IPS-NIHi11 (cell line): ENCODE measurements around the gene CPEB1.
"Not testable (repeated sequence)": the region's sequence is repeated elsewhere in the genome, so short reads cannot be mapped to it uniquely, and the experiment has no call there.

Source experiments
- DNase-seq: peaks from one replicate; pipeline ENCODE4 v3.0.0; 2012; ENCODE audit warnings: mixed read lengths, low spot score

Gene CPEB1

DNA sequence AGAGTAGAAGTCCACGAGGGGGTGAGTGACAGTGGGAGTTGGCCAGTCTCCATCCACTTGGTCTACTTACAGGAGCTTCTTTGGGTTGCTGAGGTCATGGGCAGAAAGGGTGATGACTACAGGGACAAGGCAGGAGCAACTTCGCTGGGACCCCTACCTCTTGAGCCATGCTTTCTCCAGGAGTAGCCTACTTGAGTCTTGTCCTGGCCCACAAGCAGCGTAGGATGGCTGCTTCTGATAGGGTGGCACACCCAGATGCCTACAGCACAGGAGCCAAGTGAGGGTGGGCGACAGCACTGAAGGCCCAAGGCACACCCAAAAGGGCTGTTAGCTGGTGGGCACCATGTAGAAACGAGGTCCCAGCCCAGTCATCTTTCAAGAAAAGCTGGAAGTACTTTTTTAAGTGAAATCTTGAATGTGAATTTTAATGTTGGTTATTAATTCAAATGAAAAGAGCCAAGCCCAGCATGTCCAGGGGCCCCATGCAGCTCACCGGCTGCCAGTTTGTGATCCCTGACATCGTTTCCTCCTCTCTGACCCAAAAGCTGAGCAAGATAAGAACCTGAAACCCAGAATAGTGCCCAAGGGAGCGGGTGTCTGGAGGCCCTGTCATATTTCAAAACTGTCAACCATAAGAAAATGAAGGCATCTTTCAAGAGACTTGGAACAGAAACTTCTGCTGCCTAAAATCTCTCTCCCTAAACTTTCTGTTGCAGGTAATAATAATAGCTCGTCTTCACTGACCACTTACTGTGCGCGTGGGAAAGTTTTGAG is 2.2 kb upstream of the CPEB1 start:
- DNase-seq, result no peak

DNA sequence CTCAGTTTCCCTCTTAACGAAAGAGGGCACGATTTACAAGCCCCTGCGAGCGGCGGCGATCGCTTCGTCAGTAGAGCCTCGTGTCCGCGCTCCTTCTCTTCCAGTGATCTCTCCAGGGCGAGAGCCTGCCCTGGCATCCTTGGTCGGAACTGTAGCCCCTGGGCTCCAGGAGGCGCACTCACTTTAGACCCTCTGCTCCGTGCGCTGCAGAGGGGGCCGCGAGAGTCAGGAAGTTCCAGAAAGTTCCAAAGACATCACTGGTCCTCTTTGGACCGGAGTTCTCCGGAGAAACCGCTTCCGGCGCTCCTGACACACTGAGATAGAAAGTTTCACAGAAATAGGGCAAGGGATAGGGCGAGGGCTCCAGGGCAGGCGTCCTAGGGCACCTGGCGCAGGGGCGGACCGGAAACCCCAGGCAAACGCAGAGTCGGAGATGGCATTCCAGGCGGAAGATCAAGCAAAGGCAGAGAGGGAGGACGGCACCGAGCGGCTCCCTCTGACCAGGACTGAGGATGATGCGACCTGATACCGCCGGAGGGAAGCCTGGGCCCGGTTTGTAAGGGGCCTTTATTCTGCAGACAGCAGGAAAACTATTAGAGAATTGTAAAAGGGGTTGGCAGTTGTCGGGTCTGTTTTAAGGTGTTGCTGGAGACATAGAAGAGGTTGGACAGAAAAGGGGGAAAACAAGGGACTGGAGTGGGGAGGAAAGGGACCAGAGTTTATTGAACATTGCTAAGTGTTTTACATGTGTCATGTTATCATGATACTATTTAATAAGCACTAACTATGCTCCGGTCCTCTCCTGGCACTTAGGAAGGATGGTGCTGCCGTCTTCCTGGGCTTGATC is 1.3 kb upstream of the CPEB1 start:
- peak; percentile 58 for DNase-seq

DNA sequence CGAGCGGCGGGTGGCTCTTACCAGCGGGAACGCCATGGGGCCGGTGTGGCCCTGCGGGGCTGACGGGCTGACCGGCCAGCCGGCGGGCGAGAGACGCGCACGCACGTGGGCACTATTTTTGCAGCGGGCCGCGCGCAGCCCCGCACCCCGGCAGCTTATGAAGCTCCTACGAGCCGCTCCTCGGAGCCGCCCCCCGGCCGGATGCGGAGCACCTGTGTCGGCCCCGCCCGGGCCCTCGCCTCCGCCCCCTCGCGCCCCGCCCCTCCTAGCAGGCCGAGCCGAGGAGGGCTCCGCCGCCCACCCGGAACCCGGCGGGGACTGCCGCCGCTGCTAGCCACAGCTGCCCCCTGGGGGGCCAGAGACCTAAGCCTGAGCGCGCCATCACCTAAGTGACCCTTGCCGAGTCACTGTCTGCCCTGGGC is 683 bp upstream of the CPEB1 start:
- DNase-seq, result peak; percentile 80

DNA sequence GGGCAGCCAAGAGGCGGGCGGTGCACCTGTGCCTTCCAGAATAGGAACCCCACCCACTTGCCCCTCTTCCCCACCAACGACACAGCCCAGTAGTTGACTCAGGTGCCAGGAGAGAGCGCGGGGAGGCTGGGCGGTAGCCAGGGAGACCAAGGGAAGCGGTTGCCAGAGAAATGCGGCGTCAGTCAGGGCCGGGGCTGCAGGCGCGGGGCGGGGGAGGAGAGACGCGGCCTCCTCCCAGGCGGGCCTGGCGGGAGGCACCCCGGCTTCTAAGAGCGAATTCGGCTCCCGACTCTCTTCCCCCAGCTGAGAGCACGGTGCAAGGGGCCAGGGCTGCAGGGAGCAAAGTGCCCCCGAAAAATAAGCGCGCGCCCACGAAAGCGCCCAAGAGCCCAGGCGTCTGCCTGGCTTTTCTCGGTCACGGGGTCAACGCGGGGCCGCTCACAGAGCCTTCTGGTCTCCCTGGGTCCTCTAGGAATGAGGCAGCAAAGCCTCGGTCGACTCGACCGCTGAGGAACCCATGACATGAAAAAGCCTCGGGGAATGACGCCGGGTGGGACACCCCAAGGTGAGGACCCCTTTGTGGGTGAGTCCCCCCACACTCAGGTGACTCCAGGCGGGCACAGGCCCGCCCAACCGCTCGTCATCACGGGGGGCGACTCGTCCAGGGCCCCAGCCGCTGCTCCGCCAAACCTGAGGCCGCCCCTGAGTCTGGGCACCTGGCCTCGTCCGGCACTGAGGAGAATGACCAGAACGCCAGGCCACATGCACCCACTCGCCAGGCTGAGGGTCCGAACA is 716 bp downstream of the CPEB1 start:
- DNase-seq, result peak; percentile 74

DNA sequence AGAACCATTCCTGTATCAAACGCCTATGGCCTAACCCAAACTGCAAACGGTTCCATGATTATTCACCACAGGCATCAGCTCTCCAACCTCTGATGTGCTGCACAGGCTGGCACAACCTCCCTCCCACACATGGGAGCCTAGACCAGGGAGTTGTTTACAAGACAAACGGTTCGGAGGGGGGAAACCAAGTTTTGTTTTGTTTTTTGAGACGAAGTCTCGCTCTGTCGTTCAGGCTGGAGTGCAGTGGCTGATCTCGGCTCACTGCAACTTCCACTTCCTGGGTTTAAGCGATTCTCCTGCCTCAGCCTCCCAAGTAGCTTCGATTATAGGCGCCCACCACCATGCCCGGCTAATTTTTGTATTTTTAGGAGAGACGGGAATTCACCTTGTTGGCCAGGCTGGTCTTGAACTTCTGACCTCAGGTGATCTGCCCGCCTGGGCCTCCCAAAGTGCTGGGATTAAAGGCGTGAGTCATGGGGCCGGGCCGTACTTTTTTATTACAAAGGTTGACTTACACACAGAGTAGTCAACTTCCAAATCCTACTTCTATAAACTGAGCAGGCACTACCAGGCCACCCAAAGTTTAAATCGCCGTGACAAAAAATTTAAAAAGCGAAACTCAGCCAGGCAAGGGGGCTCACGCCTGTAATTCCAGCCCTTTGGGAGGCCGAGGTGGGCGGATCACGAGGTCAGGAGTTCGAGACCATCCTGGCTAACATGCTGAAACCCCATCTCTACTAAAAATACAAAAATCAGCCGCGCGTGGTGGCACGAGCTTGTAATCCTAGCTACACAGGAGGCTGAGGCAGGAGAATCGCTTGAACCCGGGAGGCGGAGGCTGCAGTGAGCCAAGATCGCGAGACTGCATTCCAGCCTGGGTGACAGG is 2.0 kb downstream of the CPEB1 start:
- not testable (repeated sequence) for DNase-seq

DNA sequence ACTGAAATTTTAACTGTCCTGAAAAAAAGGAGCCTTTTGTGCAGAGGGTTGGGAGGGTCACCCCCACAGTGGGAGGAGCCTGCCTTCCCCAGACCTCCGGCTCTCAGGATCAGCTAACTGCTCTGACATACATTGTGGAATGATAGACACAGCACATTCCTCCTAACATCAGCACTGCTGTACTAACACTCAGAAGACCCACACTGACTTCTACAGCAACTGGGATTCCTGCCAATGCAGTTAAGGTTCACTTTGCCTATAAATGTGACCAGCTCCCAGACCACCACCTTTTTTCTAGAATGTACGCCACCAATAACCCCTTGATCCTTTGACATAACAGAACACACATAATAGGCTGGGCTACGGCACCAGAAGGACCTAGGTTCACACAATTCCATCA is 3.2 kb downstream of the CPEB1 start:
- peak; percentile 18 for DNase-seq

DNA sequence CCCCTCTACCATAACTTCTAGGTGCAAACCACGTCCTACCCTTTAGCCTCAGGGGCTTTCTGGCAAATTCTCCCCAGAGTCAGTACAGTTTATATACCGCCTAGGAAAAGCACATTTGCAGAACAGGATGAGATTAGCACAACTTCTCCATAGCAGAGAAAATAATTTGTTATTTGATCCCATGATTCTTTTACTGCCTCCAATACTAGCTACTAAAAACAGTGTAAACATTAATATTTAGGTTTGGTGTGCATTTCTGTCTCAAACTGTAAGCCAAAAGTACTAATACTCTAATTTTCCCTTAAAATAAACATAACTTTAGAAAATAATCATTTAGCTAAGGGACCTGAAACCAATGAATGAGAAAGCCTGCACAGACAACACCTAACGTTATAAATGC is 4.5 kb downstream of the CPEB1 start:
- DNase-seq, result no peak

DNA sequence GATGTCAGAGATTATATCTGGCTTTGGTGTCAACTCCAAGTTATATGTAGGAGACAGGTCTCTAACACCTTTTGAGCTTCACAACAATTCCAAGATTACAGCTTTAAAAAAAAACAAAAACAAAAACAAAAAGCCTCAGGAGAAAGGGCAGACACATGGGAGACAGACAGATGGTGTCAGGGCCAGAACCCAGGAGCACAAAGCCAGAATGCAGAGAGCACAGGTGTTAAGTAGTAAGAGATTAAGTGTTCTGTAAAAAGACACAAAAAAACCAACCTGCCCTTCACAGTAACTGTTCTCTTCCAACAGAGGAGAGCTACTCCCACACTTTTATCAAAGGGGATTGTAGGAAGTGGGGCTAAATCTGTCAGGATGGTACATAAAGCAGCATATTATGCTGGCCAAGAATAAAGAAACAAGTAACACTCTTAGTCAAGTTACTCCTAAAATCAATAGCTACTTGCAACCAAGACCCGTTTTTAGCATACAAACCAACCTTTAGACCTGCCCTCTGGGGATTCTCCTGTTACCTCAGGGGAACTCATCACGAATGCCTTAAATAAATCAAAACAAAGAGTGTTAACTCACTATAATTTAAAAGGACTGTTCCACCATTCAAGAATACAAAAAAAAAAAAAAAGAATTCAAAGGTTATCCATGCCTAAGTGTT is 5.9 kb downstream of the CPEB1 start:
- no peak for DNase-seq

DNA sequence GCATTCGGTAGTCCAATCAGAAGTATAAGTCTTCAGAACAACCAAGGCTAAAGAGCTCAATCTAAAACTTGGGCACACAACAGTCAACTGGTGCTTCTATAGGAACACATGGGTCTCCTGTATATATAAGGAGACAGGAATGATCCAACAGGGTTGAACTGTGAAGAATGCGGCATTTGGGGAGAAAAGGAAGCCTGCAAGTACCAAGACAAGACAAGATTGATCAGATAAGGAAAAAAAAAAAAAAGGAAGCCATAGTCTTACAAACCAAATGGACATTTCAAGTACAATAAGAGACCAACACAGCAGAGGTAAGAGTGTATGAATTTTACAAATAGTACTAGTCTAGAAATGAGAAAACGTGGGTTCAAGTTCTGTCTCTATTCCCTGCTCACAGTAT is 6.5 kb downstream of the CPEB1 start:
- DNase-seq, result no peak

DNA sequence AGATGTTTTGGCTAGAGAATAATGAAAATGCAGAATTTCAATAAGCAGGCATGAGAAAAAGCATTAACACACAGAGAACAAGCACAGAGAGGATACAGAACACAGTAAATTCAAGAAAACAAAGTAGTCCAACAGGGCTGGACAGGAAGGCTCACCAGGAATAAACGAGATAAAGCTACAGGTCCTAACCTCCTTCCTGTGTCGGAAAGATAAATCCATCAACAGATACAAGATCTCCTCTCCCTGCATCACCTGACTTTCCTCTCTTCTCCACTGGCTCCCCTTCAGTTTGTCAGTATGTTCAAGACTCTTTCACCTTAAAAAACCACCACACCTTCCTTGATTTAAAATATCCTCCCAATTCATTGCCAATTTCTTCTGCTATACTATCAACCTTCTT is 11.4 kb downstream of the CPEB1 start:
- no peak for DNase-seq

DNA sequence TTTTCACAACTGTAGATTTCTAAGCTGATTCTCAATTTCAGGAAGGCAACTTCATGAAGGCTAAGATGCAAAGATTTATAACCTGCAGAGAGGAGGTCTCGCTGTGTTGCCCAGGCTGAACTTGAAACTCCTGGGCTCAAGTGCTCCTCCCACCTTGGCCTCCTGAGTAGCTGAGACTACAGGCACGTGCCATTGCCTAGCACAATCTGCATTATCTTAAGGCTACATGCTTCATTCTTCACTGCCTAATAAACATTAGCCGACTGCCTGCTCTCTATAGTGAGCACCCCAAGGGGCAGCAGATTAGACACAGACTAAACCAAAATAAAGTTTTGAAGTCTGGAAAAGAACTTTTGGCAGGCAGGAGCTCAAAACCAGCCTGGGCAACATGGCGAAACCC is 17.1 kb downstream of the CPEB1 start:
- DNase-seq, result no peak

DNA sequence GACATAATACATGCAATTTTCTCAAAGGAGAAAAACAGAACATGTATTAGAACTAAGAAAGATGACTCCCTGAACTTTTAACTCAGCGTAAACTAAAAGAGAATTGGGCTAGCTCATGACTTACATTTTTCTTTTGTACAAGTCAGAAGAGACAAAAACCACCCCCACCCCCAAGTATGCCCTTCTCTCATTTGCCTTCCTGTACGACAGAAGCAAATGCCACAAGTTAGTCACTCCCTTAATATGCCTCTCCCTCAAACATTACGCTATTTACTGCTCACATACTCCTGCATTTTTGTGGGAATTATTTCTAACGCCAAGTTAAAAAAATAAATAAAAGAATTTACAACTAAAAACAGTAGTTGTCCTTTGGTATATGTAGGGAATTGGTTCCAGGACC is 22.0 kb downstream of the CPEB1 start:
- DNase-seq, result no peak

DNA sequence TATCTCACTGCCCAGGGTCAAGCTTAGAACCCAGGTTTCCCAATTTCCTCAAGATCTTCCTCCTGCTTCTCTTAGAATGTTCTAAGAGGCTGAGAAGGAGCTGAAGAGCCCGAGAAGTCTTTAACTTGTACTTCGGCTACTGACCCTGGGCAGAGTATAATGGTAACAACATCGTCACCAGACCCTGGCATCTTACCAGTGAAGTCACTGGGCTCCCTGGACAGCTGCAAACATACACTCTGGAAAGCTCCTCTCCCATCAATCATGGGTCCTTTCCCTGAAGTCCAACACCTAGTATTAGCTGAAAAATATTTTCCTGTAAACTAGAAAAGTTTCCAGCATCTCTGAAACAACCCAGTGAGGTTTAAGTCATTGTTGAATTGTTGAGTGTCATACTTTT is 22.7 kb downstream of the CPEB1 start:
- no peak for DNase-seq

DNA sequence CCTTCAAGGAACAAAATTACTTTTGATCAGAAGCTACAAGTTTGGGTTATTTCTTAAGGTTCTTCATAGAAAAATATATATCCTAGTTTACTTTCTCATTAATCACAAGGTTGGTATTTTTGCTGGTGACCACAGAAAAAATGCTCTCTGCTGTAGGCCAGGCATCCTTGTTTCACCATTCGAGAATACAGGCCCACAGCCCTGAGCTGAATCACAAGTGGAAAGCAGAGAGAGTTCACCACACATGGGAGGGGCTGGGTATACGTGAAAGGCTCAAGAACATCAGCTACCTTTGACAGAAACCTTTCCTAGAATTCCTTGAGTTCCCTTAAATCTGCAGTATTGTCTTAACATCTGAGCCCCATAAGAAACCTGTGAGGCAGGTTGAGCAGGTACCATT is 23.2 kb downstream of the CPEB1 start:
- DNase-seq, result no peak

DNA sequence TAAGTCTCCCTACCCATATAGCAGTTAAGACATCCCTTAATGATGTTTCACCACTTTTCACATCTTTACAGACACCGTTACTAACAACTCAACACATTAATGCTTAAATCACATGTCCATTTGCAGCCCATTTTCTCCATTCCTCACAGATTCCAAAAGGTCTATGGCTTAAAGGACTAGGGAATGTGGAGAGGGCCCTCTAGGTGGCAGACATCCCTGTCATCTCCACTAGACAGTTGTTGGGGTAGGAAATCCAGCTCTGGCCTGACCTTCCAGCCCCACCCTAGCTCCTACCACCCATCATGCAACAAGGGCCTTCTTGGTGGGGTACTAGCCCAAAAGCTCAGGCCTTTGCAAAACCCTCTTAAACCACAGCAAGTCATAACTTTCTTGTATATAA is 25.2 kb downstream of the CPEB1 start:
- DNase-seq, result peak; percentile 48

DNA sequence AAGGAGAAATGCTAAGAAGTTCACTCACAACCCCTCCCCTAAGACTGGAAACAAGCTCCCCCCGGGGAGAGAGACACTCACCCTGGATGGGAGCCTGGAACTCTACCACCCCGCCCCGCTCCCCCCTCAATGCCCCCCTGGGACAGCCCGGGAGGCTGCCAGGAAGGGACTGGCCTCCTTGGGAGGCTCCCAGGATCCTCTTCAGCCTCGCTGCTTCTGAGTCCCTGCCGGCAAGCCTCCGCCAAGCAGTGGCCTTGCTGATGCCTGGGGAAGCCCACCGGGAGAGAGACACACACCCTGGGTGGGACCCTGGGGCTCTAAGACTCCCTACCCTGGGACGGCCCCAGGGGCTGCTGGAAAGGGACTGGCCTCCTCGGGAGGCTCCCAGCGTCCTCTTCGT is 33.4 kb downstream of the CPEB1 start:
- no peak for DNase-seq

DNA sequence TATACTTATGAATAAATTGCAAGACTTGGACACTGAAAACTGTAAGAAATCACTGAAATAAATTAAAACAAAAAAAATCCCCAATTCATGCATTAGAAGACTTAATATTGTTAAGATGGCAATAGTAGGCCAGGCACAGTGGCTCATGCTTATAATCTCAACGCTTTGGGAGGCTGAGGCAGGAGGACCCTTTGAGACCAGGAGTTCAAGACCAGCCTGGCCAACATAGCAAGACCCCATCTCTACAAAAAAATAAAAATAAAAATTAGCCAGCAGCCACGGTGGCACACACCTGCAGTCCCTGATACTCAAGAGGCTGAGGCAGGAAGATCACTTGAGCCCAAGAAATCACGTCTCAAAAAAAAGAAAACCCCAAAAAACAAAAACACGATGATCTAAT is 35.8 kb downstream of the CPEB1 start:
- no peak for DNase-seq

DNA sequence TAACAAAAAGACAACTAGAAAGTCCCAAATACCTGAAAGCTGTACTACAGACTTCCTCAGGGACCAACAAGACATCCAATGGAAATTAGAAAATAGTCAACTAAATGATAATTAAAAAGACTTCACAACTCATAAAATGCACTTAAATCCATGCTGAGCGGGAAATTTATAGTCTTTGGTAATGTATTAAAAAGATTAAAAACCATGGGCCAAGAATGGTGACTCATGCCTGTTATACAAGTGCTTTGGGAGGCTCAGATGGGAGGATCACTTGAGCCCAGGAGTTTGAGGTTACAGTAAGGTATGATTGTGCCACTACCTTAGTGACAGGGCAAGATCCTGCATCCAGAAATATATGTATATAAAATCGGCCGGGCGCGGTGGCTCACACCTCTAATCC is 45.0 kb downstream of the CPEB1 start:
- DNase-seq, result no peak

DNA sequence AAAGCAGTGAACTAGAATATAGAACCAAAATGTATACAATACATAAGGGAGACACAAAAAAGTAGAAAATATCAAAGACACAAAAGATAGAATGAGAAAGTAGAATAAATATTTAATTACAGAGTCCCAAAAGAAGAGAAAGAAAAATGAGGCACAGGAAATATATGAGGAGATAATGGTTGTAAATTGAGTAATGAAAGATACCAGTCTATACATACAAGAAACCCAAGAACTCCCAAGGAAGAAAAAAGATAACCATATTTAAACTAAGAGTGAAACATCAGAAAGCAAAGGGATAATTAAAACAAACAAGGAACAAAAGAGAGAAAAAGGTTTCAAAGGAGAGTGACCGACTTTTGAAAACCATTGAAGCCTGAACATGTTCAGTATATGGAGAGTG is 47.3 kb downstream of the CPEB1 start:
- no peak for DNase-seq

DNA sequence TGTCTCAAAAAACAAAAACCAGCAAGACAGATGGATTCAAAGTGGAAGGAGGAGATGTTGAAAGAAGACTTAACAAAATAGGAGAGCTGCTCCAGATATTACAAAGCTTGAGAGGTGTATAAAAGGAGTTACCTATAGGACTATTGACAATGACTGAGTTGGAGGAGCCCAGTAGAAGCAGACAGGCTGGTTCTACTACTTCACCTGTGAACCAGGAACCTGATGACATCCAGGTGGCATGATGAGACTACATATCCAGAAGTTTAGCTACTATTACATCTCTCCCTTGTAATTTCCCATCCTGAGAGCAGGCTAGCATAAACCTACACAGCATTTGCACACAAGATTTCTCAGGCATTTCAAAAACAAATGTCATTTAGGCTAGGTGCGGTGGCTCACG is 49.3 kb downstream of the CPEB1 start:
- no peak for DNase-seq

DNA sequence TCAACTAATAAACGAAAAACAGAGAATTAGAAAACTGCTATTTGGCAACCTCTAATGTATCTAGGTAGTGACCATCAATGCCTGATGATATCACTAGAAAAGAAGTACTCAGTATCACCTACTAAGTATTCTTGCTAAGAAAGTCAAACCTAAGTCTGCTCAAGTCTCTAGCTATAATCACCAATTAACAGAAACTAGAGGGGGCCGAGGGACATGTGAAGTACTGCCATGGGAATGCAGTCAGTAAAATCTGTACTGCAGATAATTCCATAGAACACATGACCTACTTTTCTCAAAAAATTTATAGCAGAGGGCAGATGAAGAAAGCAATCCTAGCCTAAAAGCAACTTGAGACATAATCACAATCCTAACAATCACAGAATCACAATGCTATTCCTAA is 51.4 kb downstream of the CPEB1 start:
- DNase-seq, result no peak
